ENCODE data around the gene PCNX2.

PCNX2 gene

DNA sequence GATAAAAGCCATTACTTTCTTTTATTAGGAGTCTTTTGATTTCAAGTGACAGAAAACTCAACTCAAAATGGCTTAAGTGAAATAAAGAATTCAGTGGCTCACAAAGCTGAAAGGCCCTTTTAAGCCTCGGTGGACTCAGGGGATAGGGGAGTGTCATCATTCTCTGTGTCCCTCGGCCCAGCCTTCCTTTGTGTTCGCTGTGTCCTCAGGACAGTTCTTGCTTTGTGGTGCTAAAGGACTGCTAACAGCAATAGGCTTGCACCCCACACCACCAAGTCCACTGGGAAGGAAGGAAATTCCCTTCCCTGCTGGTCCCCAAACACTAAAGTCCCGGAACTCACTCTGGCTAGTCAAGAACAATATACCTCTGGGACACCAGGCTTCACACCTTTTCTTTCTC is 216.0 kb downstream of the PCNX2 start:
- DNase-seq (ENCODE audit: low read depth in 2 of 2, low spot score in 1 of 2), result no peak

DNA sequence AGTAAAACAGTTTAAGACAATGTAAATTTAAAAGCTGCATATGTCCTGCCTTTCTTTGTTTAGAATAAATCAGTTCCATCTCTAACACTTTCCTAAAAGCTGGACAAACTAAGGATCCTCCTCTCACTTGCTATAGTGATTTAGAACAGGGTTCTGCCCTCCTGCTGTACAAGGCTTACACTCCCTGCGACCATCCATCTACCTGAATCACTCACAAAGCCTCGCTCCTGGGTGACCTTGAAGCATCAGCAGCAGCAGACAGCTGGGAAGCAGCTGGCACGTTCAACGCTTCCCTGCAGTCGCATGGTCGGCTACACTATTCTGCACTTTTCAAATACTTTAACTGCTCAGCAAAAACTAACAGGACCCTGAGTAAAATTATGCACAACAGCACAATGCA is 217.1 kb downstream of the PCNX2 start:
- no peak for DNase-seq (ENCODE audit: low read depth in 2 of 2, low spot score in 1 of 2)

DNA sequence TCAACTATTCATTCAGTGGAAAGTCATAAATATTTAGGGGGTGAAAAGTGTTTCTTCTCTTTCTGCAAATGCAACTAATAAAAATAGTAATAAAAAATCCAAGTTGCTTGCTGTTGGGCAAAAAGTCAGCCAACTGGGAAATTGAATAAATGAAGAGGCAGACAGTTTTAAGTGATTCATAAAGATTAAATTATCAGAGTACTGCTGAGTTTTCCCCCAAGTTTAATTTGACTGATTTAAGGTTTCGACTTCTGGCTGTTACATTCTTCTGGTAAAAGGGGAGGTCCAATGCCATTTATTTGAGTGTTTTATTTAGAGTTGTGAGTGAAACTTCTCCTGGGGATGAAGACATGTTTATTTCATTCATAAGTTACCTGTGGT is 219.6 kb downstream of the PCNX2 start:
- no peak for DNase-seq (ENCODE audit: low read depth in 2 of 2, low spot score in 1 of 2)

DNA sequence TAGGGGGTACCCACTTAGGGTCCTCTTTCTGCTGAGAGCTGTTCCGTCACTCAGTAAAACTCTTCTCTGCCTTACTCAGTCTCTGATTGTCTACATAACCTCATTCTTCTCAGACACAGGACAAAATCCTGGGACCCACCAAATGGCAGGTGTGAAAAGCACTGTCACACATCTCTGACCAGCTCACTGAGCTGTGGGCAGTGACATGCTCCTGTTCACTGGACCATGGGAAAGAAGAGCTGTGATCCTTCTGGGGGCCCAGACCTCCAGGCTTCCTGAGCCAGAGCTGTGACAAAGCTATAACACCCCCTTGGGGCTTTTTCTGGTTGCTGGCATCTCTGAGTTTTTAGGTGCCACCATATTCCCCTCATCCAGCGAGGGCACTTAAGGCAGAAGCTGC is 229.4 kb downstream of the PCNX2 start:
- no peak for DNase-seq (ENCODE audit: low read depth in 2 of 2, low spot score in 1 of 2)

DNA sequence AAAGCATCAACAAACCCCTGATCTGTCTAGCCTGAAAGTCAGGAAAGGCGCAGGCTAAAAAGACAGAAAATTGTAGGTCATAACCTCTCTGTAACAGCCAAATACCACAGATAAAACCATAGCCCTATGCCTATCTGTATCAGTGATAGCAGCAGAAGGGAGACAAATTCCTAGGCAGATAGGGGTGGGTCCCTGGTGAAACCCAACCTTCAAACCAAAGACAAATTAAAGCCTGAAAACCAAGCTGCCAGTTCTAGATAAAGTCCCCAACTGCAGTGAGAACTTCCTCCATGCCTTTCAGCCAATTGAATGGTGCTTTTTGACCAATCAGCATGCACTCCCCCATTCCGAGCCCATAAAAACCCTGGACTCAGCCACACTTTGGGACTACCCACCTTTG is 229.8 kb downstream of the PCNX2 start:
- DNase-seq (ENCODE audit: low read depth in 2 of 2, low spot score in 1 of 2), result no peak

DNA sequence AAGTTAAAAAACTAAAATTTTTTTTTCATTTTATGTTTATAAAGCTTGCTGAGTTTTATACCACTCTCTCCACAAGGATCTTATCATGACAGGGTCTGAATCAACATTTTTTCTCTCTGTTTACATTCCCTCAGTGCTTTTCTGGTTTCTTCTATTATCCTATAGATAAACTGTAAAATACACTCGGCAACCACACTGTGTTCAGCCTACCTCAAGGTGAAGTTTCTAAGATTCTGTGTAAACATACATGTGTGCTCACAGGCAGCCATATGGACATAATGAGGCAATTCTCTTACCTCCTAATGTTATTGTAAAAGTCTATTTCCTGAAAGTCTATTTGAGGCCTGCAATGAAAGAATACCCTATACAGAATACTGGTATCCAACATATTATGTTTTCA is 230.5 kb downstream of the PCNX2 start:
- no peak for DNase-seq (ENCODE audit: low read depth in 2 of 2, low spot score in 1 of 2)

DNA sequence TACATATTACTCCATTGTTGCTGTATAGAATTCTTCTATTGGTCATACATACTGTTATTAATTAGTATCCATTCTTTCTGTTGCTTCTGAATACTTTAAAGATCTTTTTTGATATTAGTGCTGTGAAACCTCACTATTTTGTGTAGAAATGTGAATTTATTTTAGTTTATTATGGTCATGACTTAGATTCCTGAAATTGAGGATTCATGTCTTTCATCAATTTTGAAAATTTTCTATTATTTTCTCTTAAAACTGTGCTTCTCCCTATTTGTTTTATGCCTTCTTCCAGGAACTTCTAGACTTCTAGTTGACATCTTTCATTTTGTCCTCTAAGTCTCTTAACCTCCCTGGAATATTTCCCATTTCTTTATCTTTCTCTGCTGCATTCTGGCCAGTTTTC is 232.1 kb downstream of the PCNX2 start:
- no peak for DNase-seq (ENCODE audit: low read depth in 2 of 2, low spot score in 1 of 2)

DNA sequence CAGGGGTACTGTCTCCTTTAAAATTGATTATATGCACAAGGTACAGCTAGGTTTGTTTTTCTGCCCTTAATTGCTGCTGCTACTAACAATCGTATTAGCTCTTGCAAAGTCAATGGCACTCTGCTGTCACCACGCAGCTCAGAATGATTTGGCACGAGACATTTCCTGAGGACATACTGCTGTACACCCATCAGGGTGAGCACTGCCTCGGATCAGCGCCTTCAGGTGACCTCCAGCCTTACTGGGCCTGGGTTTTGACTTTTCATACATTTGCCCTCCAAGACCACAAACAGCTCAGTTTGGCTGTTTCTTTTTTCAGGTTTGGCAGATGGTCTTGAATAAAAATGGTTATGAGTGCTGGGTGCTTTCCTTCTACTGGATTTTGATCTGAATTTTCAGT is 234.3 kb downstream of the PCNX2 start:
- DNase-seq (ENCODE audit: low read depth in 2 of 2, low spot score in 1 of 2), result no peak

DNA sequence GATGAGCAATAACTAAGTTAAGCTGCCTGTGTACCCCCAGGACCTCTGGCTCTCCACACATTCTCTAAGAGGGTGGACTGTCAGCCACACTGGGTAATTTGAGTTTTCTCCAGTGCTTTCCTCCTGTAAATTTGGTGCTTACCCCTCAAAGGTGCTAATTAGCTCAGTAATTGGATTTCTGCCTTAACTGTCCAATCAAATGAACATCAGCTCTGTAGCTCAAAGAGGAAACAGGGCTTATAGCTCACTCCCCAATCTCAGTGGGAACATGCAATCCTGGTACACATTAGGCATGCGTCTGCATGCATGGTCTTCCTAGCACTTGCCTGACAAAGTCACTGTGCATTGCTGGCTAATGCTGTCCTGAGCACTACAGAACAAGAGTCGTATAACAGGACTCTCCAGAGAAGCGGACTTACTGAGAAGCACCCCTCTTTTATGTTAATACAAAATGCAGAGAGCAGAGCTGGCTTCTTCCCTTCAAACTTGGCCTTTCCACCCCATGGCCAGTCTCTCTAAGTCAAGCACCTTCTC is 235.0 kb downstream of the PCNX2 start:
- no peak for DNase-seq (ENCODE audit: low read depth in 2 of 2, low spot score in 1 of 2)

DNA sequence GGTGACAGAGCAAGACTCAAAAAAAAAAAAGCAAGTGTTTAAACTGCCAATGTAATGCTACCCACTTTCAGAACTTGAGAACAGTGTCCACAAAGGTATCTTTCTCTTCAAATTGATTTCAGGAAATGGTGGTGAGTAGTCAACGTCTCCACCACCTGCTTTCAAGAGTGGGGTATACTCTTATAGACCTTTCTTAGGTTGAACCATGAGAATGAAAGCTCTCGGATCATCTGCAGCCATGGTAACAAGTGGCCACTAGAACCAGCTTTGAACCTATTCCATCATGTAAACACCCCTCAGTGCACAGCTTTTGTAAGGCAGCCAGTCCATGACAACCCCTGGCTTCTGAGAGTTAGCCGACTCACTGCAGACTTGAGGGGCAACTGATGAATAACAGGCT is 237.7 kb downstream of the PCNX2 start:
- DNase-seq (ENCODE audit: low read depth in 2 of 2, low spot score in 1 of 2), result no peak

DNA sequence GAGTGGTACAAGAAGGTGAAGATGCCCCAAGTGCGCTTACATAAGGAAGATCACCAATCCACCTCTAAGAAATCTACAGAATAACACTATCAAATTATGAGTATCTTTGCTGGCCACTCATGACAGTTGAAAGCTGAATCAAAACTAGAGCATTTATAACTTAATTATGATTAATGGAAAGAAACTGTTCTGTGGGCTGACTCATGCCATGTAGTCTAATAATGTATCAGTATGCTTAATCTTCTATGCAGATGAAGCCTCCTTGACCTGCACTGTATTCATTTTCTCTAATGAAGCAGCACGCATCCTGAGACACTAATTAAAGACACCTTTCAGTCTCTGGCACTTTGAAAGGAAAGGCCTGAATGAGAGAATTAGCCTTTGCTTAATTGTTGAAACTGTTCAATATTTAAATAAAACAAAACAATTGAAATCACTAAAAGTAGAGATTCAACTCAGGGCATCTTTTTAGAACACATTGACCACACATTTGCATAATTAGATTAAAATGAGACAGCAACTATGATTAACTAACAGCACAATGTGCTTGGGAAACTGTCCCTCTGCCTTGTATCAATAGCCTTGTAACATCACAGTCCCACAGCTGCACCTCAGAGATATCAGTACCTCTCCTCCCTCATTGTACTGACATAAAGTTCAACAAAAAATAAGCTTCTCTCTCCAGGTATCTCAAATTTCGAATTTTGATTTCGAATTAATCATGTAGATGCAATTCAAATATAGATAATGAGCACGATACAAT is 239.5 kb downstream of the PCNX2 start:
- no peak for DNase-seq (ENCODE audit: low read depth in 2 of 2, low spot score in 1 of 2)

DNA sequence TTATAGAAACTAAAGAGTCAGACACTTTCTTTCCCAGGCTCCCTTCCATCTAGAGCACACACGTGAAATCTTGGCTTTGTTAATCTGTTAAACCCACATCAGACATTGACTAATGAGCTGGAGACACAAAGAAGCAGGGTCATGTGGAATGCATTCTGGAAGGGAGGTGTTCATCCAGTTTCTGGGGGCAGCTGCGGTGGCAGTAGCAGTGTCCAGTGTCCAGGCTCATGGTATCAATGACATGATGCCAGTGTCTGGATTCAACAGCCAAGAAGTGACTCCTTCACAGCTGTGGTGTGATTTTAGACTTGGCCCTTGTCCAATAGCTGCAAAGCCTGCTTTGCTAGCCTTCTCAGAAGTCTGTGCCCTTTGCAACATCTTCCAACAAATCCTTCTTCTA is 249.9 kb downstream of the PCNX2 start:
- DNase-seq (ENCODE audit: low read depth in 2 of 2, low spot score in 1 of 2), result no peak

DNA sequence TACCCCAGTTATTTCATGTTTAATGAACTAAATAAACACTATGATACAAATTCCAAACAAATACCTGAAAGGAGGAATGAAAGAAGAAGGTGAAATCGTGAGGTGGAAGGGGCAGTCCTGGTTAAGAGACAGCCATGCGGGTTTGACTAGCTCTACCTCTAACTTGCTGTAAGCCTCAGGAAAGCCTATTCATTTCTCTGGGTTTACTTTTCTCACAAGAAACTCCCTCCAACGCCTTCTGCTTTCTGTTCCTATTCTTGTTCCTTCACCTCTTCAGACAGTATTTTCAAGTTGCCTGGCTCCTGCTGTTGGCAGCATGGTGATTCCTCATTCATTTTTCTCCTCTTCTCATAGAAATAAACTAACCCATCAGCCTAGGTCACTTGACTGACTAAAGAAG is 252.7 kb downstream of the PCNX2 start:
- DNase-seq (ENCODE audit: low read depth in 2 of 2, low spot score in 1 of 2), result no peak

DNA sequence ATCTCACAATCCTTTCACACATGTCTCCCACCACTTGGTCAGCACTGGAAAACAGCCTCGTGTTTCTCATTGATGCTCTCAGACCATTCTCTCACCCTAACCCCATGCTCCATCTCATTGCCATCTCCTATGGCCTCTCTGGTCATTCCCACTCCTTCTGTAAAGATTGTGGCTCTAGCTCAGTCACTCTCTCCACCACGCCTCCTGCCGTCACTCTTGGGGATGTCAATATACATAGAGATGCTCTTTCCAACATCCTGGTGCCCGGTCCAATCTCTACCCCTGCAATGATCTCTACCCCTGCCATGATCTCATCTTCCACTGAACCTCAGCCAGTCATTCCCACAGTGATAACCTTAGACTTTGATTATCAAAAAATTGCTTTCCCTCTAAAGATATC is 255.0 kb downstream of the PCNX2 start:
- DNase-seq (ENCODE audit: low read depth in 2 of 2, low spot score in 1 of 2), result no peak

DNA sequence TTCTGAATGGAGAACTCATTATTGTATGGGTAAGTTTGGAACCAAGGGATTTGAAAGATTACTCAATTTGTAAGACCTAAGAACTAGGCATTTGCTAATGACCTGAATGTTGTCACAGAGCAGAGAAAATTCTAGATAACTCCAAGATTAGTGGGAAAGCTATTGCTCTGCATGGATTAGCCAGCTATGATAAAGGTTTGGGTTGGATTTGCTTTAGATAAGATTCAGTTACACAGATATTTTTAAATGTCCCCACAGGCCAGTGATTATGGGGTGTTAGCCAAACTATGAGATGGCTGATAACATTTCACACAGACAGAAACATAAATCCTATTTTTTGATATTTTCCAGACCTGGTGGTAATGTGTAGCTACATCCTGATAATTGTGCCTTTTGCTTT is 256.9 kb downstream of the PCNX2 start:
- no peak for DNase-seq (ENCODE audit: low read depth in 2 of 2, low spot score in 1 of 2)

DNA sequence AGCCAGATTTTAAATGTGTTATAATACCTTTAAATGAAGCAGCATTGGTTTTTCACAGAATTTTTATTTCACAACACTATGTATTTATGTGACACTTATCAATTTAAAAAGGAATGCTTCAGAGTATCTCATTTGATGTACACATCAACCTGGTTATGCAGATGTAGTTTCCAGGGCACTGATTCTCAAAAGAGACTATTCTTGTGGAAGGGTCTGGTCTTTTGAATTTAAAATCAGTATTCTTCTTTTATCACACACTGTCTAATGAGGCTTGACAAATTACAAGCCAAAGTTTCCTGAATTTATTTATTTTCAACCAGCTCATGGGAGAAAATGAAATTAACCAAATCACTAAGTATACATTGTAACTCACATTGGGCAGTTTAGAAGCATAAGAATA is 257.7 kb downstream of the PCNX2 start:
- DNase-seq (ENCODE audit: low read depth in 2 of 2, low spot score in 1 of 2), result no peak

DNA sequence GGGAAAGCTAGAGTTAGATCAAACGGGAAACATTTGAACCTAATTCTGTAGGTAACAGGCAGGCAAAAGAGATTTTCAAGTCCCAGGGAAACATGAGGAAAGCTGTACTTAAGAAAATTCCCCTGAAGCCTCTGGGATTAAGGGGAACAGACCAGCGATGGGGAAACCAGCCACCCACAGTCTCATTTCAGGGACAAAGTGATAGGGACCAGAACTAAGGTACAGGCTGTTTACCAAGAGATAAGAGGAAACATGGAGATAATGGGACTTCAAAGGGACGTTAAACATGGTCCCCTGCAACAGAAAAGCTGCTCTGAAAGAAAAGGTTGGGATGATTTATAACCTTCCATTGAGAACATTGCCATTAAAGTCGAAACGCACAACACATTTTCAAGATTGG is 260.7 kb downstream of the PCNX2 start:
- no peak for DNase-seq (ENCODE audit: low read depth in 2 of 2, low spot score in 1 of 2)

DNA sequence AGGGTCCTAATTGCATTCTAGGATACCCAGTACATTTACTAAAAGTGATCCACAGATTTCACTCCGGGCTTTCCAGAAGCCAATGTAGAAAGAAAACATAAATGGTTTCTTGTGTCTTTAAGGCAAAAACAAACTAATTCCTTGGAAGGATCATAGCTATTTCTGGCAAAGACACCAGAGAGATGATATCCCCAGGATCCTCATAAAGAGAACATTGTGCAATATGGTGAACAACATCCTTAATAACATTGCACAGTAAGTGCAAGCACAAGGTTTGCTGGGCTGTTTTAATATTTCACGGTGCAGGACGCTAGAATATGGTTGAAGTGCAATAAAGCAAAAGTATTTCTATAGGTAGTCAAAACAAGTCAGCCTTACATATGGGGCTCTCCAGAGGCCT is 262.2 kb downstream of the PCNX2 start:
- DNase-seq (ENCODE audit: low read depth in 2 of 2, low spot score in 1 of 2), result no peak

DNA sequence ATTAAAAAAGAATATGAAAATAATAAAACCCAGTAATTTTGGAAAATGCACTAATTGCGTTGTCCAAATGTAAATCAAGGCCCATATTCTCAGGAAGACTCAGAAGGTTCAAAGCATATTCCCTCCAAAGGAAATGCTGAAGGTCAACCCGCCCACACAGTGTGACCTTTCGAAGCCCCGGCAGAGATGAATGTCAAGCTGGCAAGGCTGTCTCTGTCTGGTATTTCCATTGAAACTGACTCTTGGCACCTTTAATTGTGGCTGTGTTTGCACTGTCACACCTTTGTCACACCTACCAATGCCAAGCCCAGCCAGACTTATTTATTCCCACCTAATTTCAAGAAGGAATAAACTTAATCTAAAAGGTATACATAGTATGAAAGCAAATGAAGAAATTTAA is 262.6 kb downstream of the PCNX2 start:
- no peak for DNase-seq (ENCODE audit: low read depth in 2 of 2, low spot score in 1 of 2)

DNA sequence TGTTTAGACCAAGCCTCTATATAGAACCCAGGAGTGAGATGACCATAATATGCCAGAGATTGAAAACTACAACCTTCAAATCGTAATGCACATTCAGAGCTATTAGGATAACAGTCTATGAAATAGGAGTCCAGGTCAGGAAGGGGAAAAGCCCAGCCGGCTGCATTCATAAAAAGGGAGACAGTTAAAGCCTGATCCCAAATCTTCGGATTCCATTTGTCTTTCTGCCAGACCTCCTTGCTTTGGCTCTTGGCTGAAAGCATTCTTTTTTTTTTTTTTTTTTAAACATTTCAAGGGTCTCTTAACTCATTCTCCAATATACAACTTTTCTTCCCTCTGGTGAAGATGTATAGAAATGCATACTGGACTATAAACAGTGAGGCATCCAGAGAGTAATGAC is 264.0 kb downstream of the PCNX2 start:
- no peak for DNase-seq (ENCODE audit: low read depth in 2 of 2, low spot score in 1 of 2)

DNA sequence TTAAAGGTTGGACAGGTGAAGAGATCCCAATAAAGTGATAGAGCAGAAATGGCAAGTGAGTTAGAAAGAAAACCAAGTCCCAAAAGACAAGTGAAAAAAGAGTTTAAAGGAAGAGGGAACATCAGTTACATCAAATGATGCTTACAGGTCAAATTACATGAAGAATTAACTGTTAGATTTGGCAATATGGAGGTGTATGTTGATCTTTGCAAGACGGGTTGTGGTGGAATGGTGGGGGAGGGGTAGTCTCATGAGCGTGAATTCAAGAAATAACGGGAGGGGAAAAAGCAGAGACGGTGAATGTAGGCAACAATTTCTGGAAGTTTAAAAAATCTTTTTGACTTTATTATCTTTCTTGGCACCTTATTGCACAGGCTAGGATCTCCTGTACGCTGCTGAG is 268.5 kb downstream of the PCNX2 start:
- no peak for DNase-seq (ENCODE audit: low read depth in 2 of 2, low spot score in 1 of 2)

DNA sequence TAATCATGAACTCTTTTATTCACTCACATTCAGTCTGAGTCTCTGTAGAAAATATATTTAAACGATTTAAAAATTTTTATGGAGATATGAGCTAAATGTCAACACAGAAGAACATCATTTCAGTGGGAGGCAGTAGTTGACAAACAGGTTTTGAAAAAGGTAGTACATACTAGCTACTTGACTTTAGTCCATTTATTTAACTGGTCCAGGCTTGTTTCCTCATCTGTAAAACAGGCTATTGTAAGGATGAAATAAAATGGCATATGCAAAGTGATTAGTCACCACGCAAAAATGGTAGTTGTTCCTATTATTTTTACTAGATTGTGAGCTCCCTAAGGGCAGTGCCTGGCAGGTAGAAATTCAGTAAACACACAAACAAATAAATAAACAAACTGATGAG is 270.0 kb downstream of the PCNX2 start:
- no peak for DNase-seq (ENCODE audit: low read depth in 2 of 2, low spot score in 1 of 2)

DNA sequence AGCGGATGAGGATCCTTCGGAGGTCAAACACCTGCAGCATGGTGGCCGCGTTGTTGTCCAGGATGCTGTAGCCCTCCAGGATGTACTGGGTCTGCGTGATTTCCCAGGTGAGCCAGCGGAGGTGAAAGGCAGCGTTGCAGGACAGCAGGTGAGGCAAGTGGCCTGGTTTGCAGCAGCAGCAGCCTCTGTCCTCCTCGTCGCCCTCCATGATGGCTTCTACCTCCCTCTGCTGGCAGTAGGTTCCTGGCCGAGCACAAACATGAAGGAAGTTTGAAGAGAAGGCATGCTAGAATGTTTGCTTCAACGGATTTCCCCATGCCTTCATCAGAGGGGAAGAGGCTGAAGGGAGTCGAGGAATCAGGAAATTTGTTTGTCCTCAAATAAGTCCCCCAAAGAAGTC is 270.4 kb downstream of the PCNX2 start:
- DNase-seq (ENCODE audit: low read depth in 2 of 2, low spot score in 1 of 2), result no peak

Data from stimulated activated CD8-positive, alpha-beta memory T cell treated with anti-CD3 and anti-CD28 coated beads, Interleukin-4, amount 100 ng/mL, for 1 hour (primary cell).